ENCODE results near the gene RAN. TPM values are rescaled to one million over a fixed set of nuclear protein-coding genes. Genes with fewer than 3 reads are reported as not detected.

The RAN gene
- 614 and 901 TPM in 2 replicates for total RNA-seq

DNA sequence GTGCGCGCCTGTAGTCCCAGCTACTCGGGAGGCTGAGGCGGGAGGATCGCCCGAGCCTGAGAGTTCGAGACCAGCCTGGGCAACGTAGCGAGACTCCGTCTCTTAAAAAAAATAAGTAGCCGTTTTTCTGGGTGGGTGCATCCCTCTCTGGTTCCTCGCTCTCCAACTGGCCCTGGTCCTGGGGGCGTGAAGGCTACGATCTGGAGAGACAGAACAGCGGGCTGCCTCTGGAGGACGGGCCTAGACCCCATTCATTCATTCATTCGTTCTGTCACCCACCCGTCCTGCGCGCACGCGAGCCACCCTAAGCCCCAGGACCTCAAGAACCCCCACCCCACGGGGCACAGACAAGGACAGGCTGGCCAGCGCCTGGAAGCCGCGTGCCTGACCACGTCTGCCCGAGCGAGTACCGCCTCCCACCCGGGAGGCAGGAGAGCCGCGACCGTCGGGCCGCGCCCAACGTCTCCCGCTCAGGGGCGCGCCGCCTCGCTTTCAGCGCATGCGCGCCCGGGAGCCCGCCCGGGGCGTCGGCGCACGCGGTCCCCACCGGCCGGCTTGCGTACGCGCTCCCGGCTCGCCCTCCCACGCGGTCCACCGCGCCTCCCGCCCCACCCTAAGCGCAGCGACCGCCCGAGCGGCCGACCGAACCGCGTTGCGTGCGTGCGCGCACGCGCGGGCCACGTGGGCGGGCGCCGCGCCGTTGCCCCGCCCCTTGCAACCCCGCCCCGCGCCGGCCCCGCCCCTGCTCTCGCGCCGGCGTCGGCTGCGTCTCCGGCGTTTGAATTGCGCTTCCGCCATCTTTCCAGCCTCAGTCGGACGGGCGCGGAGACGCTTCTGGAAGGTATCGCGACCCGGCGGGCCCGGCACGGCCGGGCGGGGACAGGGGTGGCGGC lies at the start of gene RAN:
RAN (plus strand) TSS at position 781 of the 893 bp plus-strand sequence. CDS start 528 bp downstream, outside the sequence.
- TF ChIP-seq, protein P1, sequence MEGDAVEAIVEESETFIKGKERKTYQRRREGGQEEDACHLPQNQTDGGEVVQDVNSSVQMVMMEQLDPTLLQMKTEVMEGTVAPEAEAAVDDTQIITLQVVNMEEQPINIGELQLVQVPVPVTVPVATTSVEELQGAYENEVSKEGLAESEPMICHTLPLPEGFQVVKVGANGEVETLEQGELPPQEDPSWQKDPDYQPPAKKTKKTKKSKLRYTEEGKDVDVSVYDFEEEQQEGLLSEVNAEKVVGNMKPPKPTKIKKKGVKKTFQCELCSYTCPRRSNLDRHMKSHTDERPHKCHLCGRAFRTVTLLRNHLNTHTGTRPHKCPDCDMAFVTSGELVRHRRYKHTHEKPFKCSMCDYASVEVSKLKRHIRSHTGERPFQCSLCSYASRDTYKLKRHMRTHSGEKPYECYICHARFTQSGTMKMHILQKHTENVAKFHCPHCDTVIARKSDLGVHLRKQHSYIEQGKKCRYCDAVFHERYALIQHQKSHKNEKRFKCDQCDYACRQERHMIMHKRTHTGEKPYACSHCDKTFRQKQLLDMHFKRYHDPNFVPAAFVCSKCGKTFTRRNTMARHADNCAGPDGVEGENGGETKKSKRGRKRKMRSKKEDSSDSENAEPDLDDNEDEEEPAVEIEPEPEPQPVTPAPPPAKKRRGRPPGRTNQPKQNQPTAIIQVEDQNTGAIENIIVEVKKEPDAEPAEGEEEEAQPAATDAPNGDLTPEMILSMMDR (conservative IDR thresholded peaks at IDR 0.05; ENCODE audit: low read depth, low read length): no peak
- DNase-seq (ENCODE audit: low read depth): no peak
- H3K4me3 ChIP-seq (ENCODE audit: low read depth, low read length): peak within 1 kb of the TSS; percentile 81

DNA sequence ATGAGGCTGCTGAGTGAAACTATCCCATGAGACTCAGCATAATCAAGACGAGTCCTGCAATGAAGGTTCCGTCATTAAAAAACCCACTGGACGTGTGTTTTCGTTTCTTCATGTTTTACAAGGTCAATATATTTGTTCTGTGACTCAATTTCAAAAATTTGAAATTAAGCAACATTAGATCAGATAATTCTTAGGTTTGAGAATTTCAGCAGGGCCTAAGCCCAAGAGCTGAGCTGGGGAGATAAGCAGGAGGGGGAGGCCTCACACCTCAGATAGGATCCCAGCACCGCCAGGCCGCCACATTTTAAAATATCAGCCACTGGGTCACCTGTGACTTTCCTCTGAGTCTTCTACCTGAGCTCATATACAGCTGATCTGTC lies 46.1 kb upstream of the RAN start:
- TF ChIP-seq, protein P1 (conservative IDR thresholded peaks at IDR 0.05; ENCODE audit: low read depth, low read length): no peak
- DNase-seq (ENCODE audit: low read depth): no peak
- H3K4me3 ChIP-seq (ENCODE audit: low read depth, low read length): no peak overlapping the region

DNA sequence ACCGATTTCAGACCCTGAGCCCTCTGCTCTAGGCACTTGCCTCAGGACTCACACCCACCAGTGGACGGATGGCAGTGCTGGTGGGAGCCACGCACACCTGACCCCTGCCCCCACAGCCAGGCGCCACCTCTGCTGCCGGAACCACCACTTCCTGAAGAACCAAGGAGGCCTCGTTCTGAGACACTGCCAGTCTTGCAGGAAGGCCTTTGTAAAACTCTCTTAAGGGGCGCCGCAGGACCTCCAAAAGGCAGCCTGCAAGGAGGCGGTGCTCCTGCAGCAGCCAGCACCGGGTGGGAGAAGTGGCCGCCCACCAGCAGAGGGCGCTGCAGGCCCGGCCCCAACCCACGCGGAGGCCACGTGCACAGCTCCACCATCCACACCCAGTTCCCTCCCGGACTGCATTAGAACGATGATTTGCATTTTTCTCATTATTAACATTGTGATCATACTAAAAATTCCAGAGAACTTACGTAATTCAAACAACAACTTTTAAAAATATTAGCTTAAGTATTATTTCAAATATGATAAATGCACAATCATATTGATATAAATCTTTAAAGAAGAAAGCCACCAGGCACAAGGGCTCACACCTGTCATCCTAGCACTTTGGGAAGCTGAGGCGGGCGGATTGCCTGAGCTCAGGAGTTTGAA lies 45.6 kb upstream of the RAN start:
- no peak overlapping the region for H3K4me3 ChIP-seq (ENCODE audit: low read depth, low read length)
- TF ChIP-seq, protein P1 (conservative IDR thresholded peaks at IDR 0.05; ENCODE audit: low read depth, low read length): peak; percentile 68
- no peak for DNase-seq (ENCODE audit: low read depth)

DNA sequence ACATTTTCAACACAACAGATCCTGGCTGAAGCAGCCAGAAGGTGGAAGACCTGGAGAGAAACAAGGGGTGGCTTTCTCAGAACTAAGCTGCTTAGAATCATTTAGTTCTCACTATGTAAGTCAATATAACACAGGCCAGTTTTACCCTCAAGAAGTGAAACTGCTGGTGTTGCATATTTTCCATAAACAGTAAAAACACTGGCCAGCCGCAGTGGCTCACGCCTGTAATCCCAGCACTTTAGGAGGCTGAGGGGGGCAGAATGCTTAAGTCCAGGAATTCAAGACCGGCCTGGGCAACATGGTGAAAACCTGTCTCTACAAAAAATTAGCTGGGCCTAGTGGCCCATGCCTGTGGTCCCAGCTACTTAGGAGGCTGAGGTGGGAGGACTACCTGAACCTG lies 44.4 kb upstream of the RAN start:
- TF ChIP-seq, protein P1 (conservative IDR thresholded peaks at IDR 0.05; ENCODE audit: low read depth, low read length): no peak
- H3K4me3 ChIP-seq (ENCODE audit: low read depth, low read length): no peak overlapping the region

GRCh38 chr12:130828895-130829294 lies 43.0 kb upstream of the RAN start:
- H3K4me3 ChIP-seq (ENCODE audit: low read depth, low read length): no peak overlapping the region
- TF ChIP-seq, protein P1 (conservative IDR thresholded peaks at IDR 0.05; ENCODE audit: low read depth, low read length): no peak
- DNase-seq (ENCODE audit: low read depth): no peak

More for the DNA sequence above, 44.4 kb upstream of the RAN start:
- DNase-seq (ENCODE audit: low read depth): no peak

DNA sequence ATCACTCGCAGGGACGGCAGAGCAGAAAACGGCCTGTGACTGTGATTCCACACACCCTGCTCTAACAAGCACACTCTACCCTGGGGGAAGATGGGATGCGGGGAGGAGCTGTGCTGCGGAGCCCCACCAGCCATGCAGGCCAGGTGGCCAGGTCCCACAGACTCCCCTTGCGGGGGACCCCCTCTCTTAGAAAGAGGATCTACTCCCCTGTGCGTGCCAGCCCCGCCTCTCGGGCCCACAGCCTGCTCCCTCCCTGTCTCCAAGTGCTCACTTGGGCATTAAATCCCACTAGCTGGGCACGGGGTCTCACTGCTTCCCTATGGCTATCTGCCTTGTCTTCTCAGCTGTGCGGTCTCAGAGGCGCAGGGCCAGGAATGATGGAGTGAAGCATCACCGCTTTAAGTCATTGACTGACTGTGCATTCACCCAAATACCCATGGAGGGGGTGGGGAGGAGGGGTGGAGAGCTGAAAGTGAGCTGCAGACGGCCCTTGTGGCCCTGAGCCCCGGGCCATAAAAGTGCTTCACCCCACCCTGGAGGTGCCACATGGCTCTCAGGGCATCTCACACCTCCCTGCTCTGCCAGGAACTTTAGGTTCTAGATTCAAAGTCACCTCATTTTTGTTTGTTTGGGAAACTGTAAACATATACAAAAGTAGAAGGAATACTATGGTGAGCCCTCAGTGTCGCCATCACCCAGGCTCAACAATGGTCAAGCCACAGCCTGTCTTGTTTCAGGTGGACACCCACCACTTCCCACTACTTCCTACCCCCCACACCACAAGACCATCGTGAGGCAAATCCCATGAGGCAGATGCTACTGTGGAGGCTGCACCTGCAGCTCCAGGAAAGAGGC lies 42.2 kb upstream of the RAN start:
- no peak for DNase-seq (ENCODE audit: low read depth)
- H3K4me3 ChIP-seq (ENCODE audit: low read depth, low read length): no peak overlapping the region
- TF ChIP-seq, protein P1 (conservative IDR thresholded peaks at IDR 0.05; ENCODE audit: low read depth, low read length): no peak

Measured in epithelial cell of proximal tubule (primary cell).